ENCODE data around the gene CDH26. TPM values are rescaled to one million over a fixed set of nuclear protein-coding genes. Genes with fewer than 3 reads are reported as not detected.

Gene CDH26
- total RNA-seq (1 to 10 TPM in 4 of 5 experiments, under 1 TPM in 1; 0.58 to 6.6 (median 3.2) TPM), polyA plus RNA-seq (under 1 TPM in 1 of 2 donors, not detected in 1; 0.09 TPM), total RNA-seq (5.0 reads per million, percentile 24 among the genes with 10 or more reads in this experiment)

- no peak within 1 kb of the TSS for H3K4me3 Mint-ChIP-seq
- ChIA-PET CTCF (interaction anchor here (1.0 kb wide), 1 partner anchor 8 kb away, joined by 3 read pairs; no protein-coding TSS in a partner anchor), POLR2A (no interaction called here)
Observed at GRCh38 chr20:59958123-59958522, at the start of gene CDH26. Gene CDH26, plus strand, starts transcription at chr20:59958423. Its CDS starts 304 bp downstream, at chr20:59958727.

GRCh38 chr20:59908855-59909254 is 49.4 kb upstream of the CDH26 start:
- peaks cover 0 to 2% (median 0%) of the 10 kb centered on the region in 7 donors for H3K4me1 Mint-ChIP-seq
- ATAC-seq = no peak
- peaks cover 0 to 3% (median 0%) of the 10 kb centered on the region in 5 donors for H3K36me3 Mint-ChIP-seq
- peaks cover 0 to 2% (median 0%) of the 10 kb centered on the region in 11 donors for H3K9me3 Mint-ChIP-seq
- no peak overlapping the region for H3K4me3 Mint-ChIP-seq
- no peak overlapping the region for H3K27ac ChIP-seq (ENCODE audit: low read depth, low read length)
- POLR2A ChIA-PET = no interaction called here
- no peaks in the 10 kb centered on the region for H3K27me3 ChIP-seq (ENCODE audit: control insufficient read depth in 2 of 2, insufficient read depth in 2 of 2, low read length in 2 of 2)
- H3K27ac Mint-ChIP-seq = no peak overlapping the region
- DNase-seq = no peak
- H3K4me3 ChIP-seq (ENCODE audit: low read length) = no peak overlapping the region
- no peaks in the 10 kb centered on the region for H3K36me3 ChIP-seq (ENCODE audit: control insufficient read depth in 2 of 3, insufficient read depth in 3 of 3, low read length in 3 of 3)
- peaks cover 0 to 7% (median 0%) of the 10 kb centered on the region in 5 donors for H3K27me3 Mint-ChIP-seq
- H3K4me1 ChIP-seq (ENCODE audit: control insufficient read depth in 2 of 2, insufficient read depth in 2 of 2, low read length in 2 of 2) = no peaks in the 10 kb centered on the region
- H3K9me3 ChIP-seq (ENCODE audit: control insufficient read depth in 2 of 3, low read length in 3 of 3) = no peaks in the 10 kb centered on the region
- CTCF ChIA-PET = no interaction called here
- intact Hi-C loops (cut with micrococcal nuclease) = no loop called here

More at GRCh38 chr20:59958123-59958522, at the start of gene CDH26:
- no peaks in the 10 kb centered on the region for H3K27me3 Mint-ChIP-seq
- no peak within 1 kb of the TSS for H3K4me3 ChIP-seq (ENCODE audit: low read length)
- H3K27ac Mint-ChIP-seq = no peak within 1 kb of the TSS
- H3K9me3 Mint-ChIP-seq = no peaks in the 10 kb centered on the region
- H3K27ac ChIP-seq (ENCODE audit: low read depth, low read length) = no peak within 1 kb of the TSS
- H3K9me3 ChIP-seq (ENCODE audit: control insufficient read depth in 2 of 3, low read length in 3 of 3) = no peaks in the 10 kb centered on the region
- no peaks in the 10 kb centered on the region for H3K4me1 Mint-ChIP-seq
- H3K36me3 ChIP-seq (ENCODE audit: control insufficient read depth in 2 of 3, insufficient read depth in 3 of 3, low read length in 3 of 3) = no peaks in the 10 kb centered on the region
- DNase-seq (no peak), ATAC-seq (no peak)
- no peaks in the 10 kb centered on the region for H3K27me3 ChIP-seq (ENCODE audit: control insufficient read depth in 2 of 2, insufficient read depth in 2 of 2, low read length in 2 of 2)
- H3K36me3 Mint-ChIP-seq = peaks cover 0 to 31% (median 10%) of the 10 kb centered on the region in 5 donors
- H3K4me1 ChIP-seq (ENCODE audit: control insufficient read depth in 2 of 2, insufficient read depth in 2 of 2, low read length in 2 of 2) = no peaks in the 10 kb centered on the region
- intact Hi-C loops (cut with micrococcal nuclease) = no loop called here

- Mint-ChIP-seq H3K36me3 (peaks cover 0 to 3% (median 0%) of the 10 kb centered on the region in 5 donors), H3K27ac (no peak overlapping the region), H3K9me3 (peaks cover 0 to 2% (median 0%) of the 10 kb centered on the region in 11 donors), H3K27me3 (peaks cover 0 to 2% (median 0%) of the 10 kb centered on the region in 5 donors), H3K4me3 (no peak overlapping the region), H3K4me1 (peaks cover 0 to 2% (median 0%) of the 10 kb centered on the region in 7 donors)
- no peak overlapping the region for H3K4me3 ChIP-seq (ENCODE audit: low read length)
- H3K27me3 ChIP-seq (ENCODE audit: control insufficient read depth in 2 of 2, insufficient read depth in 2 of 2, low read length in 2 of 2) = no peaks in the 10 kb centered on the region
- ChIA-PET CTCF (no interaction called here), POLR2A (no interaction called here)
- no peaks in the 10 kb centered on the region for H3K9me3 ChIP-seq (ENCODE audit: control insufficient read depth in 2 of 3, low read length in 3 of 3)
- no peaks in the 10 kb centered on the region for H3K4me1 ChIP-seq (ENCODE audit: control insufficient read depth in 2 of 2, insufficient read depth in 2 of 2, low read length in 2 of 2)
- DNase-seq (no peak), ATAC-seq (no peak)
- intact Hi-C loops (cut with micrococcal nuclease) = no loop called here
- H3K36me3 ChIP-seq (ENCODE audit: control insufficient read depth in 2 of 3, insufficient read depth in 3 of 3, low read length in 3 of 3) = no peaks in the 10 kb centered on the region
- no peak overlapping the region for H3K27ac ChIP-seq (ENCODE audit: low read depth, low read length)
Observed at GRCh38 chr20:59911041-59911440, 47.2 kb upstream of the CDH26 start.

GRCh38 chr20:59912609-59913008 is 45.6 kb upstream of the CDH26 start:
- Histone ChIP-seq H3K36me3 (ENCODE audit: control insufficient read depth in 2 of 3, insufficient read depth in 3 of 3, low read length in 3 of 3) (no peaks in the 10 kb centered on the region), H3K9me3 (ENCODE audit: control insufficient read depth in 2 of 3, low read length in 3 of 3) (no peaks in the 10 kb centered on the region), H3K27ac (ENCODE audit: low read depth, low read length) (no peak overlapping the region), H3K27me3 (ENCODE audit: control insufficient read depth in 2 of 2, insufficient read depth in 2 of 2, low read length in 2 of 2) (no peaks in the 10 kb centered on the region), H3K4me3 (ENCODE audit: low read length) (no peak overlapping the region), H3K4me1 (ENCODE audit: control insufficient read depth in 2 of 2, insufficient read depth in 2 of 2, low read length in 2 of 2) (no peaks in the 10 kb centered on the region)
- Mint-ChIP-seq H3K4me3 (no peak overlapping the region), H3K4me1 (peaks cover 0 to 2% (median 0%) of the 10 kb centered on the region in 7 donors), H3K27me3 (peaks cover 0 to 2% (median 0%) of the 10 kb centered on the region in 5 donors), H3K27ac (no peak overlapping the region), H3K9me3 (peaks cover 0 to 2% (median 0%) of the 10 kb centered on the region in 11 donors), H3K36me3 (no peaks in the 10 kb centered on the region)
- DNase-seq = no peak
- ChIA-PET POLR2A (no interaction called here), CTCF (no interaction called here)
- intact Hi-C loops (cut with micrococcal nuclease) = no loop called here
- ATAC-seq = no peak

GRCh38 chr20:59920944-59921343 is 37.3 kb upstream of the CDH26 start:
- no peak overlapping the region for H3K27ac Mint-ChIP-seq
- no peaks in the 10 kb centered on the region for H3K4me1 ChIP-seq (ENCODE audit: control insufficient read depth in 2 of 2, insufficient read depth in 2 of 2, low read length in 2 of 2)
- no peaks in the 10 kb centered on the region for H3K36me3 ChIP-seq (ENCODE audit: control insufficient read depth in 2 of 3, insufficient read depth in 3 of 3, low read length in 3 of 3)
- DNase-seq = no peak
- ChIA-PET CTCF (no interaction called here), POLR2A (no interaction called here)
- no peaks in the 10 kb centered on the region for H3K36me3 Mint-ChIP-seq
- no peaks in the 10 kb centered on the region for H3K9me3 ChIP-seq (ENCODE audit: control insufficient read depth in 2 of 3, low read length in 3 of 3)
- no peaks in the 10 kb centered on the region for H3K27me3 ChIP-seq (ENCODE audit: control insufficient read depth in 2 of 2, insufficient read depth in 2 of 2, low read length in 2 of 2)
- H3K9me3 Mint-ChIP-seq = no peaks in the 10 kb centered on the region
- no peak overlapping the region for H3K4me3 Mint-ChIP-seq
- intact Hi-C loops (cut with micrococcal nuclease) = no loop called here
- H3K27me3 Mint-ChIP-seq = peaks cover 0 to 40% (median 4%) of the 10 kb centered on the region in 5 donors
- H3K4me1 Mint-ChIP-seq = peaks cover 0 to 1% (median 0%) of the 10 kb centered on the region in 7 donors
- H3K27ac ChIP-seq (ENCODE audit: low read depth, low read length) = no peak overlapping the region
- ATAC-seq = no peak
- H3K4me3 ChIP-seq (ENCODE audit: low read length) = no peak overlapping the region

GRCh38 chr20:59923514-59923913 is 34.7 kb upstream of the CDH26 start:
- Mint-ChIP-seq H3K9me3 (no peaks in the 10 kb centered on the region), H3K36me3 (no peaks in the 10 kb centered on the region), H3K27ac (peak overlapping the region in 2 of 9 donors; percentile 12 to 75), H3K4me1 (peaks cover 0 to 3% (median 0%) of the 10 kb centered on the region in 7 donors), H3K4me3 (no peak overlapping the region), H3K27me3 (peaks cover 0 to 45% (median 4%) of the 10 kb centered on the region in 5 donors)
- ATAC-seq = no peak
- Histone ChIP-seq H3K27me3 (ENCODE audit: control insufficient read depth in 2 of 2, insufficient read depth in 2 of 2, low read length in 2 of 2) (no peaks in the 10 kb centered on the region), H3K27ac (ENCODE audit: low read depth, low read length) (no peak overlapping the region), H3K4me1 (ENCODE audit: control insufficient read depth in 2 of 2, insufficient read depth in 2 of 2, low read length in 2 of 2) (no peaks in the 10 kb centered on the region), H3K9me3 (ENCODE audit: control insufficient read depth in 2 of 3, low read length in 3 of 3) (no peaks in the 10 kb centered on the region), H3K4me3 (ENCODE audit: low read length) (no peak overlapping the region), H3K36me3 (ENCODE audit: control insufficient read depth in 2 of 3, insufficient read depth in 3 of 3, low read length in 3 of 3) (no peaks in the 10 kb centered on the region)
- ChIA-PET CTCF (no interaction called here), POLR2A (interaction anchor here (0.6 kb wide), 1 partner anchor 11 kb away, joined by 3 read pairs; no protein-coding TSS in a partner anchor)
- intact Hi-C loops (cut with micrococcal nuclease) = no loop called here
- DNase-seq = no peak

- DNase-seq = no peak
- H3K4me1 ChIP-seq (ENCODE audit: control insufficient read depth in 2 of 2, insufficient read depth in 2 of 2, low read length in 2 of 2) = no peaks in the 10 kb centered on the region
- Mint-ChIP-seq H3K36me3 (no peaks in the 10 kb centered on the region), H3K4me1 (peaks cover 0 to 3% (median 0%) of the 10 kb centered on the region in 7 donors), H3K27me3 (peaks cover 0 to 41% (median 4%) of the 10 kb centered on the region in 5 donors), H3K27ac (no peak overlapping the region), H3K9me3 (no peaks in the 10 kb centered on the region), H3K4me3 (no peak overlapping the region)
- ChIA-PET CTCF (no interaction called here), POLR2A (no interaction called here)
- ATAC-seq = no peak
- H3K27me3 ChIP-seq (ENCODE audit: control insufficient read depth in 2 of 2, insufficient read depth in 2 of 2, low read length in 2 of 2) = no peaks in the 10 kb centered on the region
- no peak overlapping the region for H3K27ac ChIP-seq (ENCODE audit: low read depth, low read length)
- H3K9me3 ChIP-seq (ENCODE audit: control insufficient read depth in 2 of 3, low read length in 3 of 3) = no peaks in the 10 kb centered on the region
- no peaks in the 10 kb centered on the region for H3K36me3 ChIP-seq (ENCODE audit: control insufficient read depth in 2 of 3, insufficient read depth in 3 of 3, low read length in 3 of 3)
- intact Hi-C loops (cut with micrococcal nuclease) = no loop called here
- no peak overlapping the region for H3K4me3 ChIP-seq (ENCODE audit: low read length)
Observed at GRCh38 chr20:59925359-59925758, 32.9 kb upstream of the CDH26 start.

Measured in naive thymus-derived CD4-positive, alpha-beta T cell (primary cell).